NCI-H2171 treated with DMSO at 0.1 percent for 48 hours (cell line): ENCODE measurements around the gene ZFYVE27.

Source experiments
- DNase-seq: peaks from one replicate; lab custom pipeline; 2025; lab: John Stamatoyannopoulos, UW

Gene ZFYVE27

GRCh38 chr10:97715259-97715874 is 21.6 kb upstream of the ZFYVE27 start:
- no peak for DNase-seq

- no peak for DNase-seq
Measured at GRCh38 chr10:97717627-97718026, 19.3 kb upstream of the ZFYVE27 start.

- DNase-seq: no peak
Measured at GRCh38 chr10:97718178-97718577, 18.8 kb upstream of the ZFYVE27 start.

- DNase-seq: peak; percentile 66
Measured at GRCh38 chr10:97718659-97719142, 18.2 kb upstream of the ZFYVE27 start.

GRCh38 chr10:97719602-97720001 is 17.3 kb upstream of the ZFYVE27 start:
- DNase-seq: no peak

- no peak for DNase-seq
Measured at GRCh38 chr10:97721871-97722780, 14.8 kb upstream of the ZFYVE27 start.

- DNase-seq: no peak
Measured at GRCh38 chr10:97723001-97723400, 13.9 kb upstream of the ZFYVE27 start.

GRCh38 chr10:97724341-97724941 is 12.5 kb upstream of the ZFYVE27 start:
- no peak for DNase-seq

- DNase-seq: no peak
Measured at GRCh38 chr10:97726636-97727178, 10.2 kb upstream of the ZFYVE27 start.

GRCh38 chr10:97729014-97729413 is 7.9 kb upstream of the ZFYVE27 start:
- DNase-seq: no peak

- DNase-seq: peak; percentile 68
Measured at GRCh38 chr10:97731346-97732051, 5.4 kb upstream of the ZFYVE27 start.

GRCh38 chr10:97732052-97732359 is 4.9 kb upstream of the ZFYVE27 start:
- no peak for DNase-seq

- DNase-seq: no peak
Measured at GRCh38 chr10:97733256-97733655, 3.7 kb upstream of the ZFYVE27 start.

- no peak for DNase-seq
Measured at GRCh38 chr10:97734021-97734420, 2.9 kb upstream of the ZFYVE27 start.

GRCh38 chr10:97736403-97736901 is 476 bp upstream of the ZFYVE27 start:
- DNase-seq: no peak

- DNase-seq: no peak
Measured at GRCh38 chr10:97737770-97738265, 890 bp downstream of the ZFYVE27 start.

GRCh38 chr10:97738616-97739015 is 1.7 kb downstream of the ZFYVE27 start:
- DNase-seq: no peak

GRCh38 chr10:97740613-97741012 is 3.7 kb downstream of the ZFYVE27 start:
- DNase-seq: no peak

GRCh38 chr10:97743169-97743943 is 6.4 kb downstream of the ZFYVE27 start:
- no peak for DNase-seq

- no peak for DNase-seq
Measured at GRCh38 chr10:97744405-97745035, 7.6 kb downstream of the ZFYVE27 start.
